Ovary (tissue), 3 donors: ENCODE measurements around the gene CRAMP1.

ENCODE experiments used
- POLR2A ChIP-seq: fragments of 450-650 bp; IDR thresholded peaks from one replicate; pipeline ENCODE4 v1.6.1; 2017; ENCODE audit warnings: antibody characterized with exemption, mild to moderate bottlenecking, moderate library complexity
- TF ChIP-seq, protein P1 (sequence below), 3 donors: fragments of 450-650 bp in 2 of 3; fragments of 200-600 bp in 1 of 3; IDR thresholded peaks; one replicate each; pipeline versions ENCODE4 v1.5.1 to v1.8.0; 2016 to 2022; ENCODE audit warnings: antibody characterized with exemption in 3 of 3, mild to moderate bottlenecking in 1 of 3
- donor health status: DM: no; HTN: no; CAD: no.

GRCh38 chr16:1674751-1675664, 62.8 kb downstream of the CRAMP1 start:
- TF ChIP-seq, protein P1, sequence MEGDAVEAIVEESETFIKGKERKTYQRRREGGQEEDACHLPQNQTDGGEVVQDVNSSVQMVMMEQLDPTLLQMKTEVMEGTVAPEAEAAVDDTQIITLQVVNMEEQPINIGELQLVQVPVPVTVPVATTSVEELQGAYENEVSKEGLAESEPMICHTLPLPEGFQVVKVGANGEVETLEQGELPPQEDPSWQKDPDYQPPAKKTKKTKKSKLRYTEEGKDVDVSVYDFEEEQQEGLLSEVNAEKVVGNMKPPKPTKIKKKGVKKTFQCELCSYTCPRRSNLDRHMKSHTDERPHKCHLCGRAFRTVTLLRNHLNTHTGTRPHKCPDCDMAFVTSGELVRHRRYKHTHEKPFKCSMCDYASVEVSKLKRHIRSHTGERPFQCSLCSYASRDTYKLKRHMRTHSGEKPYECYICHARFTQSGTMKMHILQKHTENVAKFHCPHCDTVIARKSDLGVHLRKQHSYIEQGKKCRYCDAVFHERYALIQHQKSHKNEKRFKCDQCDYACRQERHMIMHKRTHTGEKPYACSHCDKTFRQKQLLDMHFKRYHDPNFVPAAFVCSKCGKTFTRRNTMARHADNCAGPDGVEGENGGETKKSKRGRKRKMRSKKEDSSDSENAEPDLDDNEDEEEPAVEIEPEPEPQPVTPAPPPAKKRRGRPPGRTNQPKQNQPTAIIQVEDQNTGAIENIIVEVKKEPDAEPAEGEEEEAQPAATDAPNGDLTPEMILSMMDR (IDR thresholded peaks at IDR 0.05) = no peak
- TF ChIP-seq POLR2A = no peak
